Measurements from ENCODE around the gene MAP1S. TPM values are rescaled to one million over a fixed set of nuclear protein-coding genes. Genes with fewer than 3 reads are reported as not detected.

The MAP1S gene
- total and polyA plus RNA-seq, 2 donors (not counting 1 experiment from before 2014, with no cell fraction given), result 10.5 to 18.3 TPM

- Histone ChIP-seq H3K27me3 (ENCODE audit: control insufficient read depth, insufficient read depth, low read length) (peaks cover 2% of the 10 kb centered on the region), H4K20me1 (ENCODE audit: control insufficient read depth, extremely low read depth, insufficient read depth, low read length) (no peaks in the 10 kb centered on the region), H3K9ac (ENCODE audit: insufficient read depth, low read length) (no peak overlapping the region), H3K27ac (ENCODE audit: insufficient read depth, low read length) (no peak overlapping the region), H3K9me3 (ENCODE audit: control insufficient read depth, insufficient read depth, low read depth, low read length) (no peaks in the 10 kb centered on the region), H3K36me3 (ENCODE audit: control insufficient read depth, insufficient read depth, low read length) (no peaks in the 10 kb centered on the region), H3K79me2 (ENCODE audit: control insufficient read depth, insufficient read depth, low read length) (no peaks in the 10 kb centered on the region), H3K4me1 (ENCODE audit: control insufficient read depth, extremely low read depth, insufficient read depth, low read length) (no peaks in the 10 kb centered on the region), H3K4me3 (replicated peaks in 1 of 4; ENCODE audit: control extremely low read depth in 1 of 4, insufficient read depth in 1 of 4, low read depth in 3 of 4, low read length in 4 of 4) (no peak overlapping the region), H2AFZ (ENCODE audit: low read length) (no peak overlapping the region), H3K4me2 (ENCODE audit: extremely low read depth, insufficient read depth, low read length) (no peak overlapping the region)
- peak; percentile 67 to 82 for TF ChIP-seq CTCF (conservative IDR thresholded peaks at IDR 0.05 in 1 of 2, IDR thresholded peaks at IDR 0.05 in 1 of 2; ENCODE audit: low read depth in 1 of 2, low read length in 2 of 2)
- TF ChIP-seq EZH2 (IDR thresholded peaks at IDR 0.05; ENCODE audit: low read length, missing control alignments), result no peak
- DNase-seq (ENCODE audit: low read depth in 2 of 2), result peak; percentile 36 to 43
Measured at GRCh38 chr19:17703824-17704463, 15.3 kb upstream of the MAP1S start.

GRCh38 chr19:17706750-17707181 is 12.5 kb upstream of the MAP1S start:
- Histone ChIP-seq H2AFZ (ENCODE audit: low read length) (no peak overlapping the region), H3K36me3 (ENCODE audit: control insufficient read depth, insufficient read depth, low read length) (no peaks in the 10 kb centered on the region), H3K27me3 (ENCODE audit: control insufficient read depth, insufficient read depth, low read length) (no peaks in the 10 kb centered on the region), H3K4me3 (replicated peaks in 1 of 4; ENCODE audit: control extremely low read depth in 1 of 4, insufficient read depth in 1 of 4, low read depth in 3 of 4, low read length in 4 of 4) (no peak overlapping the region), H3K4me2 (ENCODE audit: extremely low read depth, insufficient read depth, low read length) (no peak overlapping the region), H4K20me1 (ENCODE audit: control insufficient read depth, extremely low read depth, insufficient read depth, low read length) (no peaks in the 10 kb centered on the region), H3K9ac (ENCODE audit: insufficient read depth, low read length) (no peak overlapping the region), H3K27ac (ENCODE audit: insufficient read depth, low read length) (no peak overlapping the region), H3K79me2 (ENCODE audit: control insufficient read depth, insufficient read depth, low read length) (no peaks in the 10 kb centered on the region), H3K9me3 (ENCODE audit: control insufficient read depth, insufficient read depth, low read depth, low read length) (no peaks in the 10 kb centered on the region), H3K4me1 (ENCODE audit: control insufficient read depth, extremely low read depth, insufficient read depth, low read length) (no peaks in the 10 kb centered on the region)
- DNase-seq (ENCODE audit: low read depth in 2 of 2), result peak; percentile 19 to 45
- no peak for TF ChIP-seq EZH2 (IDR thresholded peaks at IDR 0.05; ENCODE audit: low read length, missing control alignments)
- no peak for TF ChIP-seq CTCF (conservative IDR thresholded peaks at IDR 0.05 in 1 of 2, IDR thresholded peaks at IDR 0.05 in 1 of 2; ENCODE audit: low read depth in 1 of 2, low read length in 2 of 2)

- no peak overlapping the region for H2AFZ ChIP-seq (ENCODE audit: low read length)
- no peaks in the 10 kb centered on the region for H3K9me3 ChIP-seq (ENCODE audit: control insufficient read depth, insufficient read depth, low read depth, low read length)
- no peaks in the 10 kb centered on the region for H3K4me1 ChIP-seq (ENCODE audit: control insufficient read depth, extremely low read depth, insufficient read depth, low read length)
- H3K27ac ChIP-seq (ENCODE audit: insufficient read depth, low read length), result no peak overlapping the region
- H3K27me3 ChIP-seq (ENCODE audit: control insufficient read depth, insufficient read depth, low read length), result no peaks in the 10 kb centered on the region
- no peak for DNase-seq (ENCODE audit: low read depth in 2 of 2)
- no peaks in the 10 kb centered on the region for H4K20me1 ChIP-seq (ENCODE audit: control insufficient read depth, extremely low read depth, insufficient read depth, low read length)
- H3K79me2 ChIP-seq (ENCODE audit: control insufficient read depth, insufficient read depth, low read length), result no peaks in the 10 kb centered on the region
- no peaks in the 10 kb centered on the region for H3K36me3 ChIP-seq (ENCODE audit: control insufficient read depth, insufficient read depth, low read length)
- no peak for TF ChIP-seq CTCF (conservative IDR thresholded peaks at IDR 0.05 in 1 of 2, IDR thresholded peaks at IDR 0.05 in 1 of 2; ENCODE audit: low read depth in 1 of 2, low read length in 2 of 2)
- no peak overlapping the region for H3K4me3 ChIP-seq (replicated peaks in 1 of 4; ENCODE audit: control extremely low read depth in 1 of 4, insufficient read depth in 1 of 4, low read depth in 3 of 4, low read length in 4 of 4)
- no peak overlapping the region for H3K9ac ChIP-seq (ENCODE audit: insufficient read depth, low read length)
- H3K4me2 ChIP-seq (ENCODE audit: extremely low read depth, insufficient read depth, low read length), result no peak overlapping the region
Measured at GRCh38 chr19:17711851-17712250, 7.4 kb upstream of the MAP1S start.

Data from fibroblast of lung (primary cell).